Muscle of leg (tissue), 11 donors: ENCODE data around the gene ACOX1. TPM values are rescaled to one million over a fixed set of nuclear protein-coding genes. Genes with fewer than 3 reads are reported as not detected.

Experiments
- DNase-seq: peaks from one replicate; pipeline ENCODE4 v3.0.0; 2013
- H3K27ac ChIP-seq: one replicate; pipeline ENCODE4 v1.5.1; 2013; ENCODE audit warnings: mild to moderate bottlenecking, low read length, control low read depth
- H3K27me3 ChIP-seq: one replicate; pipeline ENCODE4 v1.6.1; 2013; ENCODE audit warnings: low read length; ENCODE audit not compliant: control insufficient read depth, insufficient read depth
- H3K36me3 ChIP-seq: one replicate; pipeline ENCODE4 v1.6.1; 2013; ENCODE audit warnings: low read length; ENCODE audit not compliant: control insufficient read depth, insufficient read depth
- H3K4me1 ChIP-seq: one replicate; pipeline ENCODE4 v1.6.1; 2013; ENCODE audit warnings: low read length; ENCODE audit not compliant: control insufficient read depth, insufficient read depth
- H3K4me3 ChIP-seq: one replicate; pipeline ENCODE4 v1.5.1; 2013; ENCODE audit warnings: low read length, control low read depth
- H3K9me3 ChIP-seq: replicated peaks from 2 replicates; pipeline ENCODE4 v1.6.1; 2013; ENCODE audit warnings: low read depth, low read length; ENCODE audit not compliant: control insufficient read depth
- WGBS: methylation state at CpG from one replicate; pipeline ENCODE4 v1.1.5; 2013; ENCODE audit warnings: missing lambda C conversion rate; ENCODE audit not compliant: insufficient coverage; 5-methylcytosine and 5-hydroxymethylcytosine counted together
- polyA plus RNA-seq, 8 donors: library from polyadenylated mRNA; unstranded; fragments of 120-200 nt; gene quantifications; one replicate each; pipeline versions ENCODE4 v1.2.1 to v1.2.3, GENCODE V29; 2013; ENCODE audit warnings: inconsistent platforms in 1 of 8, low replicate concordance in 1 of 8; ENCODE audit not compliant: insufficient read length in 8 of 8, insufficient read depth in 1 of 8
- total RNA-seq: library from RNA; stranded (reverse); fragments of 120-200 nt; gene quantifications from one replicate; pipeline ENCODE4 v1.2.4, GENCODE V29; 2013

ACOX1 gene
- total and polyA plus RNA-seq, 9 donors: 14.6 to 23.2 (median 18.8) TPM

DNA sequence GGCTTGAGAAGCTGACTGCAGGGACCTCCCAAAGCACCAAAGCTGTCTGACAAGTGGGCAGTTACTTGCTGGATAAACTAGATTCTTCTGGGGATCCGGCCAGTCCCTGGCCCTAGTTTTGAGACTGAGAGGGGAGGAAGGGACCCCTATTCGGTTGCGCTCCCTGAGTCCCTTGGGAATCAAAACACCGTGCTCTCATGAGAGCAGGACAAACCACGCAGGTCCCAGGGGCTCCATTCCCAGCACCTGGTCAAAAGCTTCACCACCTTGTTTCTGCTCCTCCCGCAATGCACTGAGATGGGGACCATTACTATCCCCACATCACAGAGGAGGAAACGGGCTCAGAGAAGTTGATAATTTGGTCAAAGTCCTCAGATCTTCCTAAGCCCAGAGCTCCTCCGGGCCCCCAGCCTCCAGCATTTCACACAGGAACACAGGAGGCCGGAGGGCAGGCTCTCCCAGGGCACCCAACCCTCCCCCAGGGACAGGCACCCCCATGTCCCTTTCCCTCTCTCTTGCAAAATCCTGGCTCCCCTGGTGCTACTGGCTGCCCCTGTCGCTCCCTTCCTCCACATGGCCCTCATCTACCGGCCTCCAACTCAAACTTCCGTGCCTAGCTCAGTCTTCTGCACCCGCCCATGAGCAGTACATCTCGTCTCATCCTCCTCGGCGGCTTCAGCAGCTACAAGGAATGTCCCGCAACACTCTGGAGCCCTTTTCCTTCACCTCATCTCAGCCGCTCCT lies 85.5 kb downstream of the ACOX1 start:
- 77% methylated on average over 12 of the region's 18 CpGs for WGBS
- no peaks in the 10 kb centered on the region for H3K9me3 ChIP-seq
- H3K4me1 ChIP-seq: peaks cover 32% of the 10 kb centered on the region
- no peak overlapping the region for H3K27ac ChIP-seq
- peaks cover 41% of the 10 kb centered on the region for H3K36me3 ChIP-seq
- H3K27me3 ChIP-seq: no peaks in the 10 kb centered on the region
- peak; percentile 10 for DNase-seq
- H3K4me3 ChIP-seq: no peak overlapping the region

DNA sequence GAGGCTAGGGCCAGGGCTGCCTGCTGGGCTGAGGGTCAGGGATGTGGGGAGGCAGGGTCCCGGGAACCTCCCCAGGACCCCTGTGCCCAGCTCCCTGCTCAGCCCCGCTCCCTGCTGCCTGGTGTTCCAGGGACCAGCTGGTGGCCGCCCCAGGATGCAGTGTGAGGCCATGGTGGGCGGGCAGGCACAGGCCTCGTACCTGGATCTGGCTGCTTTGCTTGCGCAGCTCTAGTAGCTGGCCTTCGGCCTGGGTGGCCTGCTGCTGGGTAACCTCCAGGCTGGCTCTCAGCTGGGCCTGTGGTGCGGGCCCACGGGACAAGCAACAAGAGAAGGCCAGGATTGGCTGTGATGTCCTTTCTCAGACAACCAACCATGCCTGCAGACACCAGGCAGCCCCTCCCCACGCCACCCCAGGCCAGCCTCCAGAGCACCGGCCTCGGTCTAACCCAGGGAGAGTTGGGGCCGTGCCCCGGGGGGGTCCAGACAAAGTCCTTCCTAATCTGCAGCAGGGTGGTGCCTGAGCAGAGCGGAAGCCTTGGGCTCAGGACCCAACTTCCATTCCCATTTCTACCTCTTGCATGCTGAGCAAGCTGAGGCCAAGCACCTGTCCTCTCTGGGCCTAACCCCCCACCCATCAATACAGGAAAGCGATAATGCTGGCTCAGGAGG lies 86.3 kb downstream of the ACOX1 start:
- H3K27ac ChIP-seq: no peak overlapping the region
- WGBS: 86% methylated on average over 15 of the region's 16 CpGs
- H3K4me1 ChIP-seq: peaks cover 31% of the 10 kb centered on the region
- H3K9me3 ChIP-seq: no peaks in the 10 kb centered on the region
- H3K27me3 ChIP-seq: no peaks in the 10 kb centered on the region
- peaks cover 36% of the 10 kb centered on the region for H3K36me3 ChIP-seq
- H3K4me3 ChIP-seq: no peak overlapping the region
- peak; percentile 4 for DNase-seq

DNA sequence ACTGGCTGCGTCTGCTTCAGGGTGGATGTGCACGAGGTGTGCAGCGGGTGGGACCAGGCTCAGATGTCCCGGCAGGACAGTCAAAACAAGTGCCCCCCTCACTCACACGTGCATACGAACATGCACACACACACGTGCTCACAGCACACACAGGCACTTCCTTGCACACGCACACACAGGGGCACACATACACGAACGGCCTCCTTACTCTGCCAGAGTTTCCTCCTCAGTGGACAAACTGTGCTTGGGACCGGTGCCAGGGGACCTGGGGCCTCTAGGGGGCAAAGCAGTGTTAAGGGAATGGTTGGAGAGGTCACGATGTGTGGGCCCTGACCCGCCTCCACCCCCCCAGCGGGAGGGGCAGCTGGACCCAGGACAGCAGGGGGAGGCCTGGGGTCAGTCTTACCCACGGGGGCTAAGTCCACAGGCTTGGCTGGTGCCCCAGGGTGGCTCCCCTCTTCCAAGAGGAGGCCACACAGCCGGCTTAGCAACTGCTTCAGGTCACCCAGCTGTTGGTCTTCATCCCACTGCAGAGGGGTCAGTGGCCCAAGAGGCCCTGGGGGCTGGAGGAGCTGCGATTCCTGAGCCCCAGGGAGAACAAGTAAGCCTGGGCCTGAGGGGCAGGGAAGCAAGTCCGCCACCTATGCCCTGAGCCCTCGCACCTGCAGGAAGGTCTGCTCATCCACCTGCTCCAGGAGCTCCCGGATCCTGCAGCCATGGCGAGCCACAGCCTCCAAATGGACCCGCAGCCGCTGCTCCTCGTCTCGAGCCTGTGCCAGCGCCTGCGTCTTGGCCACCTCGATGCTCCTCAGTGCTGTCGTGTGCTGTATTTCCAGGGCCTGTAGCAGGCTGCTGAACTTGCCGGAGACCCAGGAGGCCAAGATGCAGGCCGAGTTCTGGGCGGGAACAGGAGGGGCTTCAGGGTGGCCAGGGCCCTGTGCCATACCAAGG lies 87.1 kb downstream of the ACOX1 start:
- peaks cover 23% of the 10 kb centered on the region for H3K4me1 ChIP-seq
- DNase-seq: no peak
- no peaks in the 10 kb centered on the region for H3K27me3 ChIP-seq
- H3K36me3 ChIP-seq: peaks cover 33% of the 10 kb centered on the region
- WGBS: 77% methylated on average over 23 of the region's 32 CpGs
- H3K4me3 ChIP-seq: no peak overlapping the region
- H3K27ac ChIP-seq: no peak overlapping the region
- no peaks in the 10 kb centered on the region for H3K9me3 ChIP-seq

Other genes starting within 250 kb of the ACOX1 start
- gene GALK1, start 214.0 kb downstream of the ACOX1 start, total RNA-seq: 27.7 TPM
- 10 to 100 TPM; 28.2 to 38.5 (median 32.1) TPM for gene GALK1, start 214.0 kb downstream of the ACOX1 start, polyA plus RNA-seq
- 18.6 TPM for gene UNK, start 194.4 kb downstream of the ACOX1 start, total RNA-seq
- gene UNK, start 194.4 kb downstream of the ACOX1 start, polyA plus RNA-seq: 10 to 100 TPM; 22.4 to 33.8 (median 29.0) TPM
- 3.4 TPM for gene UNC13D, start 134.8 kb downstream of the ACOX1 start, total RNA-seq
- gene UNC13D, start 134.8 kb downstream of the ACOX1 start, polyA plus RNA-seq: 1 to 10 TPM; 2.9 to 9.2 (median 5.7) TPM
- 16.0 TPM for gene WBP2, start 123.8 kb downstream of the ACOX1 start, total RNA-seq
- gene WBP2, start 123.8 kb downstream of the ACOX1 start, polyA plus RNA-seq: 10 to 100 TPM; 47.8 to 64.1 (median 59.4) TPM
- gene TRIM47, start 100.6 kb downstream of the ACOX1 start, total RNA-seq: 25.9 TPM
- gene TRIM47, start 100.6 kb downstream of the ACOX1 start, polyA plus RNA-seq: 10 to 100 TPM; 22.1 to 29.7 (median 25.0) TPM
- gene TRIM65, start 82.2 kb downstream of the ACOX1 start, total RNA-seq: 16.8 TPM
- gene TRIM65, start 82.2 kb downstream of the ACOX1 start, polyA plus RNA-seq: 10 to 100 TPM; 12.7 to 19.5 (median 15.3) TPM
- 28.2 TPM for gene MRPL38, start 74.3 kb downstream of the ACOX1 start, total RNA-seq
- gene MRPL38, start 74.3 kb downstream of the ACOX1 start, polyA plus RNA-seq: 10 to 100 TPM; 58.5 to 81.4 (median 71.8) TPM
- gene FBF1, start 38.1 kb downstream of the ACOX1 start, total RNA-seq: 8.1 TPM
- gene FBF1, start 38.1 kb downstream of the ACOX1 start, polyA plus RNA-seq: 1 to 10 TPM; 5.1 to 9.1 (median 7.0) TPM
- 12.5 TPM for gene TEN1, start 74 bp upstream of the ACOX1 start, total RNA-seq
- gene TEN1, start 74 bp upstream of the ACOX1 start, polyA plus RNA-seq: 10 to 100 TPM in 5 of 8 donors, 1 to 10 TPM in 3; 8.8 to 19.5 (median 12.1) TPM
- 7.7 TPM for gene CDK3, start 21.7 kb upstream of the ACOX1 start, total RNA-seq
- 1 to 10 TPM; 3.6 to 8.6 (median 6.7) TPM for gene CDK3, start 21.7 kb upstream of the ACOX1 start, polyA plus RNA-seq
- not detected for gene EVPL, start 48.1 kb upstream of the ACOX1 start, total RNA-seq
- gene EVPL, start 48.1 kb upstream of the ACOX1 start, polyA plus RNA-seq: 10 to 100 TPM in 1 of 8 donors, 1 to 10 TPM in 2, under 1 TPM in 5; 0.03 to 12.9 (median 0.45) TPM
- 25.0 TPM for gene SRP68, start 93.4 kb upstream of the ACOX1 start, total RNA-seq
- gene SRP68, start 93.4 kb upstream of the ACOX1 start, polyA plus RNA-seq: 100 to 1,000 TPM in 2 of 8 donors, 10 to 100 TPM in 6; 72.6 to 110 (median 93.8) TPM
- not detected for gene GALR2, start 95.6 kb upstream of the ACOX1 start, total RNA-seq
- gene GALR2, start 95.6 kb upstream of the ACOX1 start, polyA plus RNA-seq: under 1 TPM in 1 of 8 donors, not detected in 7; 0.16 TPM
- 0.04 TPM for gene ZACN, start 100.0 kb upstream of the ACOX1 start, total RNA-seq
- gene ZACN, start 100.0 kb upstream of the ACOX1 start, polyA plus RNA-seq: 10 to 100 TPM; 11.2 to 18.9 (median 15.3) TPM
- 87.6 TPM for gene EXOC7, start 124.6 kb upstream of the ACOX1 start, total RNA-seq
- gene EXOC7, start 124.6 kb upstream of the ACOX1 start, polyA plus RNA-seq: 10 to 100 TPM; 62.3 to 87.7 (median 76.3) TPM
- 0.09 TPM for gene FOXJ1, start 162.1 kb upstream of the ACOX1 start, total RNA-seq
- gene FOXJ1, start 162.1 kb upstream of the ACOX1 start, polyA plus RNA-seq: 1 to 10 TPM in 1 of 8 donors, under 1 TPM in 7; 0.05 to 1.1 (median 0.13) TPM